GM12878 (cell line): Measurements from ENCODE around the gene DTNBP1. TPM values are rescaled to one million over a fixed set of nuclear protein-coding genes. Genes with fewer than 3 reads are reported as not detected.
"Not testable (repeated sequence)": the region's sequence is repeated elsewhere in the genome, so short reads cannot be mapped to it uniquely, and the experiment has no call there.

Source experiments
- ATAC-seq: fragments of 200-7000 bp; cut with Tn5 transposase; 3 replicates; pipeline ENCODE4 v1.9.1; 2020; ENCODE audit warnings: mild to moderate bottlenecking, moderate library complexity
- BruUV-seq: library from RNA; stranded (reverse); fragments of 400-500 nt; replicated peaks from 2 replicates; lab custom pipeline; 2021; lab: Mats Ljungman, UMichigan
- CTCF ChIA-PET: fragments of 300-600 bp; sonication (Branson Sonifier 250); formaldehyde crosslinking; extraction: SDS; loops from one replicate; lab custom pipeline; 2021; ENCODE audit warnings: inconsistent platforms; lab: Yijun Ruan, JAX
- POLR2A ChIA-PET: fragments of 350-600 bp; formaldehyde crosslinking; extraction: SDS; loops from one replicate; lab custom pipeline; 2021; ENCODE audit warnings: inconsistent platforms; lab: Charles Lee
- RAD21 ChIA-PET: fragments of 300-600 bp; sonication (Branson Sonifier 250); formaldehyde crosslinking; loops from one replicate; lab custom pipeline; 2023; ENCODE audit warnings: antibody characterized with exemption; ENCODE audit not compliant: unreplicated experiment; lab: Charles Lee
- SMC1A ChIA-PET: fragments of 300-600 bp; sonication (Branson Sonifier 250); formaldehyde crosslinking; loops from one replicate; lab custom pipeline; 2023; ENCODE audit not compliant: unreplicated experiment, uncharacterized antibody; lab: Charles Lee
- DNase-seq: peaks from one replicate; pipeline ENCODE4 v3.0.0-alpha.2; 2011; ENCODE audit warnings: low read depth, low spot score
- FAIRE-seq: peaks from 3 replicates; lab custom pipeline; 2011; peaks lifted over from hg19 to GRCh38; lab: Jason Lieb, UNC
- H2AFZ ChIP-seq: 2 replicates; pipeline ENCODE4 v1.6.0; 2011; ENCODE audit warnings: low read depth, low read length, control low read depth; ENCODE audit not compliant: control insufficient read depth
- H3K27ac ChIP-seq: 2 replicates; pipeline ENCODE4 v1.5.1; 2011; ENCODE audit warnings: control low read depth; ENCODE audit not compliant: control insufficient read depth, insufficient read depth
- H3K27me3 ChIP-seq, 2 experiments: replicated peaks in 1 of 2; 2 replicates each; pipeline versions ENCODE4 v1.6.0 to v1.6.1; 2011; ENCODE audit warnings: low read length in 1 of 2; ENCODE audit not compliant: control insufficient read depth in 2 of 2, insufficient read depth in 2 of 2
- H3K36me3 ChIP-seq, 2 experiments: 2 replicates each; pipeline ENCODE4 v1.5.1; 2011; ENCODE audit warnings: low read length in 1 of 2; ENCODE audit not compliant: control insufficient read depth in 2 of 2, insufficient read depth in 2 of 2
- H3K4me1 ChIP-seq: 2 replicates; pipeline ENCODE4 v1.6.1; 2011; ENCODE audit warnings: mild to moderate bottlenecking, low read length, moderate library complexity, mixed read lengths; ENCODE audit not compliant: control insufficient read depth, insufficient read depth
- H3K4me2 ChIP-seq: 2 replicates; pipeline ENCODE4 v1.6.0; 2011; ENCODE audit warnings: control low read depth; ENCODE audit not compliant: control insufficient read depth, insufficient read depth
- H3K4me3 ChIP-seq: fragments of 200-600 bp; sonication (generic); 2 replicates; pipeline ENCODE4 v1.5.1; 2016
- H3K79me2 ChIP-seq: 2 replicates; pipeline ENCODE4 v1.6.0; 2011; ENCODE audit warnings: low read length; ENCODE audit not compliant: control insufficient read depth, insufficient read depth
- H3K9ac ChIP-seq: 2 replicates; pipeline ENCODE4 v1.8.0; 2011; ENCODE audit warnings: low read length, control low read depth, mixed read lengths; ENCODE audit not compliant: control insufficient read depth, insufficient read depth
- H3K9me3 ChIP-seq: replicated peaks from 3 replicates; pipeline ENCODE4 v1.5.1; 2011; ENCODE audit warnings: mild to moderate bottlenecking, low read length; ENCODE audit not compliant: control insufficient read depth, insufficient read depth
- H4K20me1 ChIP-seq: 2 replicates; pipeline ENCODE4 v1.6.0; 2011; ENCODE audit not compliant: control insufficient read depth, insufficient read depth
- CHD1 ChIP-seq: IDR thresholded peaks from 2 replicates; pipeline ENCODE4 v1.6.1; 2012; ENCODE audit warnings: low read depth, low read length, improper control_type of control experiment
- MEF2B ChIP-seq: fragments of 450-650 bp; IDR thresholded peaks from 2 replicates; pipeline ENCODE4 v1.6.1; 2018; ENCODE audit warnings: mild to moderate bottlenecking, moderate library complexity; ENCODE audit not compliant: partially characterized antibody, poor library complexity, severe bottlenecking
- MLLT1 ChIP-seq: fragments of 450-650 bp; IDR thresholded peaks from 2 replicates; pipeline ENCODE4 v1.6.1; 2016; ENCODE audit warnings: mild to moderate bottlenecking
- NR2C2 ChIP-seq: IDR thresholded peaks from 2 replicates; pipeline ENCODE4 v1.6.1; 2011; ENCODE audit warnings: borderline replicate concordance, low read depth; ENCODE audit not compliant: control insufficient read depth, insufficient read length
- RB1 ChIP-seq: fragments of 450-650 bp; formaldehyde crosslinking; IDR thresholded peaks from 2 replicates; pipeline ENCODE4 v1.6.1; 2017; ENCODE audit warnings: mild to moderate bottlenecking, borderline replicate concordance
- TCF3 ChIP-seq: IDR thresholded peaks from 2 replicates; pipeline ENCODE4 v1.6.1; 2012; ENCODE audit warnings: low read depth, mild to moderate bottlenecking, low read length, borderline replicate concordance; ENCODE audit not compliant: insufficient read depth
- ZBTB11 ChIP-seq: fragments of 450-650 bp; formaldehyde crosslinking; IDR thresholded peaks from 2 replicates; pipeline ENCODE4 v1.5.0; 2022; ENCODE audit warnings: mild to moderate bottlenecking, missing genetic modification characterization
- WGBS: methylation state at CpG from one replicate; pipeline ENCODE4 v1.1.6; 2016; ENCODE audit warnings: low lambda C conversion rate; ENCODE audit not compliant: insufficient replicate concordance, insufficient coverage; ENCODE audit errors: missing lambda C conversion rate; 5-methylcytosine and 5-hydroxymethylcytosine counted together
- in situ Hi-C: fragments of 300-500 bp; cut with MboI; formaldehyde crosslinking; loops from 9 replicates; pipeline ENCODE4 v1.14.3; 2018; ENCODE audit warnings: mixed read lengths
- intact Hi-C: fragments of 100-400 bp; cut with micrococcal nuclease; formaldehyde crosslinking; loops from one replicate; pipeline ENCODE4 v1.14.2; 2022; ENCODE audit not compliant: unreplicated experiment
- polyA plus RNA-seq, 11 experiments: library from polyadenylated mRNA; depleted of rRNA in 4 of 11; unstranded in 6 of 11; stranded (reverse) in 5 of 11; fragments of >200 nt; fragmentation: Nextera tagmentation in 4 of 11; fragmentation: Illumina TruSeq in 1 of 11; extraction: Ambion mirVana in 4 of 11; extraction: Trizol in 1 of 11; gene quantifications; 1 replicate in 1 of 11; 2 replicates in 10 of 11; pipeline versions ENCODE4 v1.2.1 to v1.2.3, GENCODE V29; 2011 to 2016; ENCODE audit warnings: inconsistent platforms in 2 of 11, missing spikeins in 2 of 11, low read depth in 1 of 11
- total RNA-seq, 4 experiments: library from RNA; depleted of rRNA in 3 of 4; stranded (reverse); fragments of >200 nt in 3 of 4; fragmentation: Illumina TruSeq in 1 of 4; extraction: Trizol in 1 of 4; gene quantifications; 2 replicates each; pipeline versions ENCODE4 v1.2.1 to v1.2.3, GENCODE V29; 2013 to 2021
- TF ChIP-seq, protein P1 (sequence below): IDR thresholded peaks from 2 replicates; pipeline ENCODE4 v1.6.1; 2011; ENCODE audit warnings: borderline replicate concordance, low read depth, mild to moderate bottlenecking, moderate library complexity, low read length; ENCODE audit not compliant: insufficient read depth, poor library complexity, severe bottlenecking

DTNBP1 gene
- total and polyA plus RNA-seq, 10 of the 15 experiments (the other 5 are each of a cell fraction or from before 2014, with no cell fraction given), result 7.1 to 40.3 (median 20.1) TPM

GRCh38 chr6:15668918-15669317, 6.1 kb upstream of the DTNBP1 start:
- in situ Hi-C loops (no loop called here), intact Hi-C loops (no loop called here)
- Histone ChIP-seq H3K4me2 (no peak overlapping the region), H3K4me1 (no peaks in the 10 kb centered on the region), H3K27me3 (peaks cover 0 to 2% of the 10 kb centered on the region in 2 experiments; a peak in 2 of 4 replicates), H3K27ac (no peak overlapping the region), H3K9me3 (no peaks in the 10 kb centered on the region), H3K4me3 (no peak overlapping the region), H3K36me3 (no peaks in the 10 kb centered on the region), H4K20me1 (no peaks in the 10 kb centered on the region), H2AFZ (no peak overlapping the region), H3K79me2 (no peaks in the 10 kb centered on the region), H3K9ac (no peak overlapping the region)
- ATAC-seq (no peak), DNase-seq (no peak), FAIRE-seq (no peak)
- ChIA-PET CTCF (interaction anchor here (1.1 to 1.5 kb wide), 5 partner anchors 10 to 537 kb away, joined by 3 to 5 read pairs (median 4); no protein-coding TSS in a partner anchor), SMC1A (interaction anchor here (0.6 to 2.8 kb wide), 4 partner anchors 12 to 514 kb away, joined by 3 to 20 read pairs (median 4); no protein-coding TSS in a partner anchor), POLR2A (interaction anchor here (1.3 kb wide), 1 partner anchor 14 kb away, joined by 4 read pairs; no protein-coding TSS in a partner anchor), RAD21 (interaction anchor here (0.9 to 1.5 kb wide), 2 partner anchors 13 to 22 kb away, joined by 3 to 4 read pairs; no protein-coding TSS in a partner anchor)
- BruUV-seq, result no TSS peak
- TF ChIP-seq, protein P1, sequence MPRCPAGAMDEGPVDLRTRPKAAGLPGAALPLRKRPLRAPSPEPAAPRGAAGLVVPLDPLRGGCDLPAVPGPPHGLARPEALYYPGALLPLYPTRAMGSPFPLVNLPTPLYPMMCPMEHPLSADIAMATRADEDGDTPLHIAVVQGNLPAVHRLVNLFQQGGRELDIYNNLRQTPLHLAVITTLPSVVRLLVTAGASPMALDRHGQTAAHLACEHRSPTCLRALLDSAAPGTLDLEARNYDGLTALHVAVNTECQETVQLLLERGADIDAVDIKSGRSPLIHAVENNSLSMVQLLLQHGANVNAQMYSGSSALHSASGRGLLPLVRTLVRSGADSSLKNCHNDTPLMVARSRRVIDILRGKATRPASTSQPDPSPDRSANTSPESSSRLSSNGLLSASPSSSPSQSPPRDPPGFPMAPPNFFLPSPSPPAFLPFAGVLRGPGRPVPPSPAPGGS, result no peak
- no peak for TF ChIP-seq MLLT1
- TF ChIP-seq MEF2B, result no peak
- no peak for TF ChIP-seq RB1
- TF ChIP-seq CHD1, result no peak
- TF ChIP-seq TCF3, result no peak
- TF ChIP-seq NR2C2, result no peak
- TF ChIP-seq ZBTB11, result no peak
- 34% methylated on average over 2 of the region's 2 CpGs for WGBS

DNA sequence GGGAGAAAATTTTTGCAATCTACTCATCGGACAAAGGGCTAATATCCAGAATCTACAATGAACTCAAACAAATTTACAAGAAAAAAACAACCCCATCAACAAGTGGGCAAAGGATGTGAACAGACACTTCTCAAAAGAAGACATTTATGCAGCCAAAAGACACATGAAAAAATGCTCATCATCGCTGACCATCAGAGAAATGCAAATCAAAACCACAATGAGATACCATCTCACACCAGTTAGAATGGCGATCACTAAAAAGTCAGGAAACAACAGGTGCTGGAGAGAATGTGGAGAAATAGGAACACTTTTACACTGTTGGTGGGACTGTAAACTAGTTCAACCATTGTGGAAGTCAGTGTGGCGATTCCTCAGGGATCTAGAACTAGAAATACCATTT, 4.1 kb upstream of the DTNBP1 start:
- FAIRE-seq, H2AFZ ChIP-seq, H3K9ac ChIP-seq, SMC1A ChIA-PET, intact Hi-C loops, H3K27me3 ChIP-seq, H4K20me1 ChIP-seq, H3K27ac ChIP-seq, BruUV-seq, DNase-seq, RAD21 ChIA-PET, ATAC-seq, H3K4me2 ChIP-seq, H3K79me2 ChIP-seq, H3K9me3 ChIP-seq, H3K36me3 ChIP-seq, H3K4me3 ChIP-seq, H3K4me1 ChIP-seq, in situ Hi-C loops: not testable (repeated sequence)
- WGBS, result 40% methylated on average over 3 of the region's 4 CpGs
- ChIA-PET POLR2A (interaction anchor here (1.2 kb wide), 1 partner anchor 517 kb away, joined by 3 read pairs; no protein-coding TSS in a partner anchor), CTCF (interaction anchor here (1.8 kb wide), 1 partner anchor 15 kb away, joined by 13 read pairs; no protein-coding TSS in a partner anchor)
